ENCODE data around the gene CD40LG.

Gene CD40LG

DNA sequence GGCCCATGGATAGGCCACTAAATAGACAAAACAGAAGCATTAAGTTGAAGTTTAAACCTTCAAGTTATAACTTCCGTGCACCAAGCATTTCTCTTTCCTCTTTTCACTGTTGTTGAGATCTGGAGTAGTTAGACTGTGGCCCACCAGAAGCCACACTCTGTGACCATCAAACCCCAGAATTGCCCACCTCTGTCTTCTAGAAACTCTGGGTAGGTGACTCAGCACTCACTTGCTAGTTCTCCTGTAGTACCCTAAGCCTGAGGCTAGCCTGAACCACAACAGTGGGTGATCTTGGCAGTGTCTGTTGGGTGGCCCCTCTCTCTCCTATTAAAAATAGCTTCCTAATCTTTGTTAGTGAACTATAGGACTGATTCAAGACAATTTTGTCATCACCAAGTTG is 24.6 kb upstream of the CD40LG start:
- no peaks in the 10 kb centered on the region for H3K36me3 ChIP-seq (ENCODE audit: insufficient read depth, low read length)
- DNase-seq (peak; percentile 54), ATAC-seq (ENCODE audit: insufficient read depth, low read depth) (peak; percentile 93)
- H3K9ac ChIP-seq (ENCODE audit: low read depth, low read length): no peak overlapping the region
- no peaks in the 10 kb centered on the region for H3K9me3 ChIP-seq (ENCODE audit: insufficient read depth, low read length, severe bottlenecking)
- H3K79me2 ChIP-seq (ENCODE audit: insufficient read depth, low read length): no peaks in the 10 kb centered on the region
- peaks cover 34% of the 10 kb centered on the region for H3K4me1 ChIP-seq (ENCODE audit: insufficient read depth, low read length)
- no peak overlapping the region for H3K4me3 ChIP-seq (ENCODE audit: low read depth in 1 of 2, low read length in 2 of 2)
- H3K27ac ChIP-seq (ENCODE audit: low read length): no peak overlapping the region
- H3K4me2 ChIP-seq (ENCODE audit: insufficient read depth, low read length): no peak overlapping the region
- H2AFZ ChIP-seq (ENCODE audit: low read depth, low read length): no peak overlapping the region
- no peaks in the 10 kb centered on the region for H4K20me1 ChIP-seq (ENCODE audit: insufficient read depth, low read length)
- H3K27me3 ChIP-seq (ENCODE audit: insufficient read depth, low read length, poor library complexity): no peaks in the 10 kb centered on the region
- no peak for TF ChIP-seq EZH2 (IDR thresholded peaks at IDR 0.05; ENCODE audit: borderline replicate concordance, low read depth, low read length, severe bottlenecking)
- TF ChIP-seq CTCF (IDR thresholded peaks at IDR 0.05; ENCODE audit: borderline replicate concordance, extremely low read depth, low read length, poor library complexity, severe bottlenecking): no peak

GRCh38 chrX:136625246-136625645 is 22.7 kb upstream of the CD40LG start:
- H2AFZ ChIP-seq (ENCODE audit: low read depth, low read length): no peak overlapping the region
- ATAC-seq (ENCODE audit: insufficient read depth, low read depth) (no peak), DNase-seq (no peak)
- no peaks in the 10 kb centered on the region for H3K27me3 ChIP-seq (ENCODE audit: insufficient read depth, low read length, poor library complexity)
- no peaks in the 10 kb centered on the region for H4K20me1 ChIP-seq (ENCODE audit: insufficient read depth, low read length)
- H3K79me2 ChIP-seq (ENCODE audit: insufficient read depth, low read length): no peaks in the 10 kb centered on the region
- no peak overlapping the region for H3K27ac ChIP-seq (ENCODE audit: low read length)
- no peaks in the 10 kb centered on the region for H3K9me3 ChIP-seq (ENCODE audit: insufficient read depth, low read length, severe bottlenecking)
- no peak for TF ChIP-seq CTCF (IDR thresholded peaks at IDR 0.05; ENCODE audit: borderline replicate concordance, extremely low read depth, low read length, poor library complexity, severe bottlenecking)
- no peak for TF ChIP-seq EZH2 (IDR thresholded peaks at IDR 0.05; ENCODE audit: borderline replicate concordance, low read depth, low read length, severe bottlenecking)
- H3K4me3 ChIP-seq (ENCODE audit: low read depth in 1 of 2, low read length in 2 of 2): no peak overlapping the region
- no peaks in the 10 kb centered on the region for H3K36me3 ChIP-seq (ENCODE audit: insufficient read depth, low read length)
- no peak overlapping the region for H3K4me2 ChIP-seq (ENCODE audit: insufficient read depth, low read length)
- peaks cover 52% of the 10 kb centered on the region for H3K4me1 ChIP-seq (ENCODE audit: insufficient read depth, low read length)
- H3K9ac ChIP-seq (ENCODE audit: low read depth, low read length): no peak overlapping the region

DNA sequence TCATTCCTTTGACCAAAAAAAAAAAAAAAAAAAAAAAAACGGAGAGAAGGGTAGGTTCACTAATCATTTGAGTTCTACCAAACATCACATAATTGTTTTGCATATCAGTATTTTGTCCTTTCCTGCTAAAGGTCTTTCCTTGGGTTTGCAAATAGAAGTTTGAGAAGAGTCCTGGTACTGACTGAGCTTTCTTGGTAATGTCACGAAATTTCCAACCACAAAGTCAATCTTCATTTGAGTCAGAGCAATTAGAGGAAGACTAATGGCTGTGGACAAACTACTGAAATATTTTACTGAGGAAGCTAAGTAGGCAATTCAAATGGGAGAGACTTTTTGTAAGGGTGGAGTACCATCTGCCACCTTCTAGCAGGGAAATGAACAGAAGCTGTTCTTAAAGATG is 21.7 kb upstream of the CD40LG start:
- ATAC-seq (ENCODE audit: insufficient read depth, low read depth) (no peak), DNase-seq (no peak)
- Histone ChIP-seq H3K79me2 (ENCODE audit: insufficient read depth, low read length) (no peaks in the 10 kb centered on the region), H4K20me1 (ENCODE audit: insufficient read depth, low read length) (no peaks in the 10 kb centered on the region), H3K4me3 (ENCODE audit: low read depth in 1 of 2, low read length in 2 of 2) (no peak overlapping the region), H3K4me1 (ENCODE audit: insufficient read depth, low read length) (peaks cover 62% of the 10 kb centered on the region), H3K9me3 (ENCODE audit: insufficient read depth, low read length, severe bottlenecking) (no peaks in the 10 kb centered on the region), H3K4me2 (ENCODE audit: insufficient read depth, low read length) (no peak overlapping the region), H3K9ac (ENCODE audit: low read depth, low read length) (no peak overlapping the region), H3K27me3 (ENCODE audit: insufficient read depth, low read length, poor library complexity) (no peaks in the 10 kb centered on the region), H3K36me3 (ENCODE audit: insufficient read depth, low read length) (no peaks in the 10 kb centered on the region), H3K27ac (ENCODE audit: low read length) (no peak overlapping the region), H2AFZ (ENCODE audit: low read depth, low read length) (no peak overlapping the region)
- no peak for TF ChIP-seq CTCF (IDR thresholded peaks at IDR 0.05; ENCODE audit: borderline replicate concordance, extremely low read depth, low read length, poor library complexity, severe bottlenecking)
- no peak for TF ChIP-seq EZH2 (IDR thresholded peaks at IDR 0.05; ENCODE audit: borderline replicate concordance, low read depth, low read length, severe bottlenecking)

DNA sequence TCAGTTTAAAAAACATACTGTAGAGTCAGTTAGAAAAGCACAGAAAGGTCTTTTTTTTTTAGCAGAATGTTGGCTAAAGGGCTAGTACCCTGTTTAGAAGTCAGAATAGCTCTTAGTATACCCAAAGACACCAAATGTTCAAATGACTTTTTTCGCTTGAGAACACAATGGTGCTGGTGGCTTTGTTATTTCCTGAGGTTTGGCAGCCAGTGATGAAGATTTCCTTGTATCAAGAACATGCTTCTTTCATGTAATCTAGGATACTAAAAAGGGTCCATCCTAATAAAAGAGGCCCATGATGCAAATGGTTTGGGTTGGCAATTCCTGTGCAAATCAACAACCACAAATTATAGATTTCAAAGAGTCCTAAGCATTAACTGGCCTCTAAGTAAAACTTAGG is 21.1 kb upstream of the CD40LG start:
- H4K20me1 ChIP-seq (ENCODE audit: insufficient read depth, low read length): no peaks in the 10 kb centered on the region
- no peaks in the 10 kb centered on the region for H3K9me3 ChIP-seq (ENCODE audit: insufficient read depth, low read length, severe bottlenecking)
- H3K36me3 ChIP-seq (ENCODE audit: insufficient read depth, low read length): no peaks in the 10 kb centered on the region
- H3K27me3 ChIP-seq (ENCODE audit: insufficient read depth, low read length, poor library complexity): no peaks in the 10 kb centered on the region
- no peak for TF ChIP-seq EZH2 (IDR thresholded peaks at IDR 0.05; ENCODE audit: borderline replicate concordance, low read depth, low read length, severe bottlenecking)
- H3K4me1 ChIP-seq (ENCODE audit: insufficient read depth, low read length): peaks cover 62% of the 10 kb centered on the region
- DNase-seq (no peak), ATAC-seq (ENCODE audit: insufficient read depth, low read depth) (no peak)
- H3K79me2 ChIP-seq (ENCODE audit: insufficient read depth, low read length): no peaks in the 10 kb centered on the region
- H3K4me2 ChIP-seq (ENCODE audit: insufficient read depth, low read length): no peak overlapping the region
- H3K4me3 ChIP-seq (ENCODE audit: low read depth in 1 of 2, low read length in 2 of 2): no peak overlapping the region
- no peak overlapping the region for H2AFZ ChIP-seq (ENCODE audit: low read depth, low read length)
- H3K9ac ChIP-seq (ENCODE audit: low read depth, low read length): no peak overlapping the region
- no peak overlapping the region for H3K27ac ChIP-seq (ENCODE audit: low read length)

Measured in DND-41 (cell line).